COR-L47 (cell line): Measurements from ENCODE around the gene NTM.
"Not testable (repeated sequence)": the region's sequence is repeated elsewhere in the genome, so short reads cannot be mapped to it uniquely, and the experiment has no call there.

Source experiments
- DNase-seq: peaks from one replicate; lab custom pipeline; 2025; lab: John Stamatoyannopoulos, UW

Gene NTM

GRCh38 chr11:131370090-131370751 is at the start of gene NTM:
TSS of gene NTM (plus strand) at chr11:131370615.
- no peak for DNase-seq

- DNase-seq = no peak
Measured at GRCh38 chr11:131324921-131325570, 45.4 kb upstream of the NTM start.

- DNase-seq = no peak
Measured at GRCh38 chr11:131326829-131327228, 43.6 kb upstream of the NTM start.

- DNase-seq = no peak
Measured at GRCh38 chr11:131327421-131327820, 43.0 kb upstream of the NTM start.

GRCh38 chr11:131328843-131329242 is 41.6 kb upstream of the NTM start:
- DNase-seq = no peak

- no peak for DNase-seq
Measured at GRCh38 chr11:131331010-131331409, 39.4 kb upstream of the NTM start.

- DNase-seq = no peak
Measured at GRCh38 chr11:131331546-131331945, 38.9 kb upstream of the NTM start.

GRCh38 chr11:131334601-131335000 is 35.8 kb upstream of the NTM start:
- DNase-seq = no peak

- DNase-seq = not testable (repeated sequence)
Measured at GRCh38 chr11:131341900-131342299, 28.5 kb upstream of the NTM start.

GRCh38 chr11:131342442-131342841 is 28.0 kb upstream of the NTM start:
- DNase-seq = not testable (repeated sequence)

- no peak for DNase-seq
Measured at GRCh38 chr11:131345406-131345805, 25.0 kb upstream of the NTM start.

- no peak for DNase-seq
Measured at GRCh38 chr11:131349368-131350086, 20.9 kb upstream of the NTM start.

GRCh38 chr11:131350872-131351271 is 19.5 kb upstream of the NTM start:
- no peak for DNase-seq

GRCh38 chr11:131351848-131352247 is 18.6 kb upstream of the NTM start:
- DNase-seq = no peak

GRCh38 chr11:131353766-131354165 is 16.6 kb upstream of the NTM start:
- DNase-seq = no peak

GRCh38 chr11:131354251-131354701 is 16.1 kb upstream of the NTM start:
- no peak for DNase-seq

GRCh38 chr11:131356206-131356605 is 14.2 kb upstream of the NTM start:
- DNase-seq = no peak

- DNase-seq = no peak
Measured at GRCh38 chr11:131365329-131365930, 5.0 kb upstream of the NTM start.

- DNase-seq = no peak
Measured at GRCh38 chr11:131370901-131371790, 731 bp downstream of the NTM start.

GRCh38 chr11:131371791-131372104 is 1.3 kb downstream of the NTM start:
- DNase-seq = no peak

- DNase-seq = no peak
Measured at GRCh38 chr11:131372234-131372962, 2.0 kb downstream of the NTM start.
